NCI-H774 (cell line): Measurements from ENCODE around the gene NRXN2.

Source experiments
- DNase-seq: peaks from one replicate; lab custom pipeline; 2025; lab: John Stamatoyannopoulos, UW

Gene NRXN2

DNA sequence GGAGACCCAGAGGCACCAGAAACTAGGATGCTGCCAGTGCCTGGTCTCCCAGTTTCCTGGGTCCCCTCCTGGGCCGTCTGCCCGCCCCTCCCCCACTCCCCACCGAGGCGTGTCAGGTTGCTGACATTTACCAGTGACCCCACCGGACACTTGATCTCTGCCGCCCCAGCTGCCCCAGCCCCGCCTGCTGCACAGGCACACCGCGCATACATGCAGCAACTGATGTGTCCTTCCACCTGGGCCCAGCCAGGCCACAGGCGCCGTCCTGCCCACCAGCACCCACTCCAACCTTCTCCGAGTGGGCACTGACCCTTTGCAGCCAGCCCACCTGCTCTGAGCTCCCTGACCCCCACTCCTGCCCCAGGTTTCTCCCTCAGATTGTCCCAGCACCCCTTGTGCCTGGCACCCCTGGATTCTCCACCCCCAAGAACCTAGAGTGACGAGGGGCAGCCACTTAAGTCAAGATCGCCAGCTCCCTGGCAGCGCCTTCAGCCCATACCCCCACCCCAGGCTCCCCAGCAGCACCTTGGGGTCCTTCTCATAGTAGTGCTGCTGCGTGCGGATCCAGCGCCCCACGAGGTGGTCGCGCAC lies 36.2 kb upstream of the NRXN2 start:
- DNase-seq, result no peak

DNA sequence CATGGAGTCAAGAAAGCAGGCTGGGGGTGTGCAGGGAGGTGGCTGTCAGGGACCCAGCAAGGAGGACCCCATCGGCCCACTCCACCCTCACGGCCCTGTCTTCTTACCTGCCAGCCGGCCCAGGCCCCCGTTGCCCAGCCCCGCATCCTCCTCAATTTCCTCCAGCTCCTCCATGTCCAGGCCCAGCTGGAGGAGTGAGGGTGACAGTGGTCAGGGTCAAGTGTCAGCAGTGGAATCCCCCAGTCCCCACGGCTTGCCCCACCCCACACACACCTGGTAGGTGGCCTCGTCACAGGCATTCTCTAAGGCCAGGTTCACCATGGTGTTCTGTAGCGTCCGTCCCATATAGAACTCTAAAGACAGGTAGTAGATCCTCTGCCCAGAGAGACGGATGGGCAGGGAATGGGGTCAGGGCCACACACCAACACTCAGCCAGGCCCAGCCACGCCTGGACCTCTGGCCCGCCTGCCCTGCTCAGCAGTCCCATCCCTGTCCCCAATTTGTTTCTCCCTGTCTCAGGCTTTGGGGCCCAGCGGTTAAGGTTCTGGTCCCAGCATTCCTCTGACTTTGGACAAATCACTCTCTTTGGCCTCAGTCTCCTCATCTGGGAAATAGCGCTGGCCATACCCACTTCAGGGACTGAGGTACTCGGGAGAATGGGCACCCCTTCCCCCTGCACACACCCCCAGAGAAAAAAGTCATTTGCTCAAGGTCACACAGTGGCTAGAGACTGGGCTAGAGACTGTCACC lies 35.5 kb upstream of the NRXN2 start:
- no peak for DNase-seq

DNA sequence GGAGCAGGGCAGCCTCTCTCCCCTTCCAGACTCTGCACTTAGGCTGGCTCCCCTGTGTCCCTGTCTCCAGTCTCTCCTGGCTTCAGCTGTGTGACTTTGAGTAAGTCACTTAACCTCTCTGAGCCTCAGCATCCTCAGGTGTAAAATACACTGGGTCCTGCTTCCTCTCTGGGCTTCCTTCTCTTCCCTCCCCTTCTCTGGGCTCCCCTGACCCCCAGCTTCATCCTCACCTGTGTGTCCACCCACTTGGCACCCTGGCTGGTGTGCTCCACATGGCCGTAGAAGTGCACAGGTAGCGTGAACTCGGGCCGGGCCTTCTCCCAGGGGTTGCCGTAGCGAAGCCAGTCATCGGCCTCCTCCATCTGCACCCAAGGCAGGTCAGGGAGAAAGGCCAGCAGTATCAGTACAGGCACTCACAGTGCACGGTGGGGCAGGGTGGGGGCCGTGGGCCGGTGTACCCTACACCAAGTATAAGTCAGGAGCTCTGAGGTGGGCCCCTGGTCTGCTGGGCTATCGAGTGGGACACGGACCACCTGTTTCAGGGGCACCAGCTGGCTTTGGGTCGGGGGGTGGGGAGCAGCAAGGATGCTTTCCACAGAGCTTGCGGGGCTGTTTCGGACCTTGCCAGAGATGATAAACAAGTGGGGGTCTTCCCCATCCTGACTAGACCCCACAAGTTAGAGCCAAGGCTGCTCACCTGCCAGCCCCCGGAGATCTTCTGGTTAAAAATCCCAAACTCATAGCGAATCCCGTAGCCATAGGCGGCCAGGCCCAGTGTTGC lies 34.7 kb upstream of the NRXN2 start:
- no peak for DNase-seq

DNA sequence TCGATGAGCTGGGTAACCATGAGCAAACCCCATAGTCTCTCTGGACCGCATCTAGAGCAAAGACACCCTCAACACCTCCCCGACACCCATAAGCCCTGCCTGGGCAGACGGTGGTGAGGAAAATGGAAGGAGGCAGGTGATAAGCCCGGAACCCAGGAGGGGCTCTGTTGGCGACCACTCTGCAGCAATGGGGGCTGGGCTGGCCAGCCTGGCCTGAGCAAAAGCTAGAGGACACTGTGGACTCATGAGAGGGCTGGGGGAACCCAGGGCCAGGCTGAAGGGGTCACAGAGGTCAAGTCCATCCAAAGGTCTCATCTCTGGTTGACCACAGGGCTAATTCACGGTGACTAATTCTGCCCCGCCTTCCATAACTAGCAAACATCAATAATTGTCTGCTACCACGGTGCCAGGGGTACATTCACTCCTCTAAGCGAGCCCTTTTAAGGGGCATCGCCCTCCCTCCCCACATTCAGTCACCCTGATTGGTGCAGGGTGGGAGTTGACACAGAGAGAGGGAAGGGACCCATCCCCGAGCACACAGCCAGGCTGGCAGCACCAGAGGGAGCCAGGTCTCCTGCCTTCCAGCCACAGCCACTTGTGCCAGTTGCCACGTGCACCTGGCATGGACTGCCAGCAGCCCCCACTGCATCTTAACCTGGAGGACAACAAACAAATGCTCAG lies 32.8 kb upstream of the NRXN2 start:
- DNase-seq, result no peak

DNA sequence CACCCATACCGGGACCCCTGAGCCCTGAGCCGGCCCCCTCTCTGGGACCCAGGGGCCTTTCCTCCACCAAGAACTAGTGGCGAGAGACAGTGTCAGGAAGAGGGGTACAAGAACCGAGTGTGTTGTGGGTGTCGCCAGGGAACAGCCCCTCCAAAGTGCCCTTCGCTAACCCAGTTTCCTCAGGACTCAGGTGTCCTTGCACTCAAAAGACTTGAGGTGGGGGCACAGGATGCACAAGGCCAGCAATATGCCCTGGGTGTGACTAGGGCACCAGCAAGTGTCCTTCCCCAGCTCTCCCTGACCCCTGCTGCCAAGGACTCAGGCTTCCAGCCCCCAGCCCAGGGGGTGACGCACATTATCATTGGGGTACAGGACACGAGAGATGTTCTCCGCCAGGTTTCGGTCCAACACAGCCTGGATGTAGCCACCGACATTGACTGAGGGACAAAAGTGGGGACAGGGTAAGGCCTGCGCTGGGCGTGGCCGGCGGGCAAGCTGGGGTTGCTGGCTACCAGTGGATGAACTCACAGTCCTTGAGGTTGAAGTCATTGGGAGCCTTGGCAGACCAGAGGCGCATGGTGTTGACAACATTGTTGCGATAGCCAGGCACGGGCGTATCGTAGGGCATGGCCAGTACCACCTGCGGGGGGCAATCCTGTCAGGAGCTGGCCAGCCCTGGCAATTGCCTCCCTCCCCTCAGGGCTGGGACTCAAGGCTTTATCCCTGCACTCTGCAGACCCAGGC lies 32.1 kb upstream of the NRXN2 start:
- no peak for DNase-seq

DNA sequence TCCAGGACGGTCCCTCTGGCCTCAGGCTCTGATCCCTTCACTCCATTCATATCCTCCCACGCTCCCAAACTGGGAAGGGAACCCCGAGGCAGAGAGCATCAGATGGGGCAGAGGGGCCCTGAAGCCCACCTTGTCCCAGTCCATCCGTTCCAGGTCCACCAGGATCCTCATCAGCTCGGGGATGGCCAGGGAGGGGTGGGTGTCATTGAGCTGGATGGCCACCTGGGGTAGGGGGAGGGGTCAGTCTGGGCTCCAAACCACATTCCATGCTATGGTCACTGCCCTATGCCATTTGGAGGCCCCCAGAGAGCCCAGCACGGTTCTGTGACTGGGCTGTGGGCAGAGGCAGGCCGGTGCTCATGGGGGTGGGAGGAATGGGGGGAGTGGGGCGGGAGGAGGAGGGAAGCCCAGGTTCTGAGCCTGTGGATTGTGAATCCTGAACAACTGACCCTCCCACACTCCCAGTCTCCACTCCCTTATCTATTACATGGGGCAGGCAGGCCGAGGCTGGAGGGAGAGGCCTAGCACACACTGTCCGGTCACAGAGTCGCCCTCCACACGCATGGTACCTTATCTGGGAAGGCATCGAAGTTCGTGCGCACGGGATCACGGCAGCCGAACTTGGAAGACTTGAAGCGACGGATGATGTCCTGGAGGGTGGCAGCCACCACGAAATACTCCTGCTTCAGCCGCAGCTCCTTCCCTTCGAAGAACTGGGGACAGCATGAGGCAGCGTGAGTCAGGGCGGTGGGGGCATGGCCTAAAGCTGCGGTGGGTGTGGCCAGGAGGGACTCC lies 31.3 kb upstream of the NRXN2 start:
- no peak for DNase-seq

DNA sequence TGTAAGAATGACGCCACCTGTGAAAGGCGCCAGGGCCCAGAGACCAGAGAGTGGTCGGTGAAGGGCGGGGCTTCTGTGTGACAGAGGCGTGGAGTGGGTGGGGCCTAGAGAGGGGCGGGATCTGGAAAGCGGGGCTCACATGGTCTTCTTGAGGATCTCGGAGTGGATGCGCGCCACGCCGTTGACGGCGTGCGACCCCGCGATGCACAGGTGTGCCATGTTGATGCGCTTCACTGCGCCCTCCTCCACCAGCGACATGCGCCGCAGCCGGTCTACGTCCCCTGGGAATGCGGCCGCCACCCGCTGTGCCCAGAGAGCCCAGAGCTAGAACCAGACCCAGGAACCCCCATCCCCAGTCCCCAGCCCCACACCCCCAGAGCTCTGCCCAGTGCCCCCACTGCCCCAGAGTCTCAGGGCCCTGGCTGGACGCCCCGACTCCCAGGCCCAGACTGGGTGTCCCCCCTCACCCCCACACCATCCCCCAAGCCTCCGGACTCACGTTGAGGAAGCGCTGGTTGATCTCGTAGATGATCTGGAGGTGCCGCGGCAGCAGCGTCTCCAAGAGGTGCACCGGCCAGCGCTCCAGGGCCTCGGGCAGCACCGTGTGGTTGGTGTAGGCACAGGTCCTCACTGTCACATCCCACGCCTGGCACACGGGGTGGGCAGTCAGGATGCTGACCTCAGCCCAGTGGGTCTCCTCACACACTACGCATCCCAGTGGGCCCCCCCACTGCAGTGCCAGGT lies 30.6 kb upstream of the NRXN2 start:
- no peak for DNase-seq

DNA sequence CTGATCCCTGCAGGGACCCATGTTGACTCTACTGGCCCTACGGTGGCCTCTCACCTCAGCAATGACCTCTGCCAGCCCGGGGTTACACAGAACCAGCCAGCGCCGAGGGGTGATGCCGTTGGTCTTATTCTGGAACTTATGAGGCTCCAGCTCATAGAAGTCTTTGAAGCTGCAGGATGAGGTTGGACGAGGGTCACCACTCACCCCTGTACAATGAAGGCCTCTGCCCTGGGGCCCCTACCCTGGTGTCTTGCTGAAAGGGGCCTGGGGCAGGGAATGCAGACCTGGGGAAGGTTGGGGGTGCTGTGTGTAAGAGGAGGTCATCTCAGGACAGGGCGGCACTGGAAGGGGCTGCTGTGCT lies 30.0 kb upstream of the NRXN2 start:
- DNase-seq, result no peak

DNA sequence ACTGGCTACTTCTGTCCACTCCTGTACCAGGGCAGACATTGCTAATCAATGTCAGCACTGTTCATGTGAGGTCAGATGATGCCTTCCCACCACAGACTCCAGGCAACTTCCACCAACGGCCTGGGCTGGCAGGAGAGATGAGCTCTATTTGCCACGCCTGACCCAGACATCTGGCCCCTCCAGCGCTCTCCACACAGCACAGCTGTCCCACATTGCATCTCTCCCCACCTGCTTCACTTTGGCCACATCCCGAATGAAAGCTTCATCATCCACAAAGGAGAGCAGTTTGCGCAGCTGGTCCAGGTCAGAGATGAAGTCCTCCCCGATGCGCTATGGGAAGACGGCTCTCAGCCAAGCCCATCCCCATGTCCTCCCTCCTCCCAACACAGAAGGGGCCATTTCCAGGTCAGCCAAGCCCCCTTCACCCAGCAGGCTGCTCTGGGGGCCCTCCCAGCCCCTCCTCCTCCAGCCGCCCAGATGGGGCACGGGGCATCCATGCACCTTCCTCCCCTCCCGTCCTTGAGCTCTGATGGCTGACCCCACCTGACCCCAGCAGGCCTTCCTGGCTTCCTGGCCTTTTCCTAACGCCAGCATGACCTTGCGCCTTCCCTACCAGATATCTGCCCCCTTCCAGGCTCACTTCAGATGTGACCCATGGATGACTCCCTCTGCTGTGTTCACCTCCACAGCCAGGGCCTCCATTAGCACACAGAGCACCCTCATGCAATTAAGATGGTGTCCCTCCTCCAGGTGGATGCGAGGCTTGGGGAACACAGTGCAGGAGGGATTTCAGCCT lies 29.4 kb upstream of the NRXN2 start:
- no peak for DNase-seq

DNA sequence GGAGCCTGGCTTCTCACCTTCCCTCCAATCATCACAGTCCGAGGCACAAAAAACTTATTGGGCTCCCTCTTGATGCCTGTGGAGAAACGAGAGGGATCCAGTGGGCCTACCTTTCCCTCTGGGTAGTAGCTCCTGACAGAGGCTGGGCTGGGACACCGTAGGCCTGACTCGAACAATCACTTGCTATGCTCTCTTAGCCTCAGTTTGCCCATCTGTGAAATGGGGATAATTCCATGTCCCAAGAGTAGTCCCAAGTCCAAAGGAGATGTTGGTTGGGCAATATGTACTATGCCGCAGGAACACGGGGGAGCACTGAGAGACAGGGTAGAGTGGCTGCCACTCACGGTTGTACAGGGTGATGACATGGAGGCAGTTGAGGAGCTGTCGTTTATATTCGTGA lies 28.6 kb upstream of the NRXN2 start:
- DNase-seq, result no peak

DNA sequence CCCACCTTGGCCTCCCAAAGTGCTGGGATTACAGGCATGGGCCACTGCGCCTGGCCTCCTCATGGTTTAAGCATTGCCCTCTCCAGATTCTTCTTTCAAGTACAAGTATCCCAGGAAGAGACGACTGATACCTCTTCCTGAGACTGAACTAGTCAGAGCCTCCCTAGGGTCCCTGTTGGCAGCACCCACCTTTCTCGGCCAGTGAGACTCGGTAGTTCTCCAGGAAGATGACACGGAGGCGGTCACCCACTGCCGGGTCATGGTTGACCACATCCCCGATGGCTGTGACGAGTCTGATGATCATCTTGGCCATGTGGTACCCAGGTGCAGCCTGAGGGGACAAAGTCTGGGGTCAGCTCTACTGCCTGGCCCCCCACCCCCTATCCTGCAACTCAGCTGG lies 28.1 kb upstream of the NRXN2 start:
- DNase-seq, result no peak

DNA sequence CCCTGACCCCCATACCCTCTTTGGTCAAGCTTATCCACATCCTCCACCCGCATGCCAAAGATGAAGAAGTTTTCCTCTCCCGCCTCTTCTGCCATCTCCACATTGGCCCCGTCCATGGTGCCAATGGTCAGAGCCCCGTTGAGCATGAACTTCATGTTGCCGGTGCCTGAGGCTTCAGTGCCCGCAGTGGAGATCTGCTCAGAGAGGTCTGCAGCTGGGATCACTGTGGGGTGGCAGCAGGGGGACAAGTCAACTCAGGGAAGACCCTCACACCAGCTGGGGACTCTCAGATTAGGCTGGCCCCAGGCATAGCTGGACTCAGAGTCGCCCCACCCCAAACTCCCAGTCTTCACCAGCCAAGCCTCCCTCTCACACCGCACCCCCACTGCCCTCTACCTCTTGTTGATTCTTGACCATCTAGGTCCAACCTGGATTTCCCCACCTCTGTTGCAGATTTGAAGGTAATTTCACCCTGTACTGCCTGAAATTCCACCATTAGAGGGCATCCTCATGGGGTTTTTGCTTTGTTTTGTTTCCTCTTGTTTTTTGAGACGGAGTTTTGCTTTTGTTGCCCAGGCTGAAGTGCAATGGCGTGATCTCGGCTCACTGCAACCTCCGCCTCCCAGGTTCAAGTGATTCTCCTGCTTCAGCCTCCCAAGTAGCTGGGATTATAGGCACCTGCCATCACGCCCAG lies 27.5 kb upstream of the NRXN2 start:
- no peak for DNase-seq

DNA sequence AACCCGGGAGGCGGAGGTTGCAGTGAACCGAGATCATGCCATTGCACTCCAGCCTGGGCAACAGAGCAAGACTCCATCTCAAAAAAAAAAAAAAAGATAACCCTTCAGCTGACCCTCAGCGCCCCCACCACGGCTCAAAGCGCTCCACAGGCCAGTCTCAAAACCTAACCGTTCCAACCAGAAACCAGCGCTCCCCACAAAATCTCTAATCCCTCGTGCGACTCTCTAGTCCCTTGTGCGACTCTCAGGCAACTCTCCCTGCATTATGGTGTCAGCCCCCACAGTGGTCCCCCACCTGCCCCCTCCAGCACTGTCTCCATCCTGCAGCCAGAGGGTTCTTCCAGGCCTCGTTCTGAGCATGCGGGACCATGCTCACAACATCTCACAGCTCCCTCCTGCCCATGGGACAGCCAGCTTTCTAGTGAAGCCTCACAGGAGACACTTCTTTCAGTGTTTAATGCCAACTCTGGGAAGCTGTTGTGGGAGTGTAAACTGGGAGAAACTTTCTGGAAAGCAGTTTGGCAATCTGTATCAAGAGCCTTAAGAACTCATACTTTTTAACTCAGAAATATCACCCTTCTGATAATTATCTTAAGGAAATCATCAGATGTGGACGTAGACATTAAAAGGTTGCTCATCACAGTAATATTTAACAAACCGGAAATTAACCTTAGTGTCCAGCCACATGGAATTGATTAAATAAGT lies 25.1 kb upstream of the NRXN2 start:
- no peak for DNase-seq

DNA sequence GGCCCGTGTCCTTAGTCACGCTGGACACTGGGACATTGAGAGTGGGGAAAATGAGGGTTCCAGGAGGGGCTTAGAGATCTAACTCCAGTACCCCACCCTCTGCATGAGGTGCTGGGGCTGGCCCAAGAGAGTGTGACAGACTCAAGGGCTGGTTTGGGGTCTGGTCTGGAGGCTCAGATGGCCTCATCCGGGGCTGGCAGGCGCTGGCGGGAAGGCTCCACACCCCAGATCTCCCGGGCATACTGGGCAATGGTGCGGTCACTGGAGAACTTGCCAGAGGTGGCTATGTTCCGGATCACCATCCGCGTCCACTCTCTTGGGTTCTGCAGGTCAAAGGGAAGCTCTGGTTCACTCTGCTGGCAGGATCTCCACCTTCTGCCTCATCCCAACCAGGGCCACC lies 23.5 kb upstream of the NRXN2 start:
- DNase-seq, result no peak

DNA sequence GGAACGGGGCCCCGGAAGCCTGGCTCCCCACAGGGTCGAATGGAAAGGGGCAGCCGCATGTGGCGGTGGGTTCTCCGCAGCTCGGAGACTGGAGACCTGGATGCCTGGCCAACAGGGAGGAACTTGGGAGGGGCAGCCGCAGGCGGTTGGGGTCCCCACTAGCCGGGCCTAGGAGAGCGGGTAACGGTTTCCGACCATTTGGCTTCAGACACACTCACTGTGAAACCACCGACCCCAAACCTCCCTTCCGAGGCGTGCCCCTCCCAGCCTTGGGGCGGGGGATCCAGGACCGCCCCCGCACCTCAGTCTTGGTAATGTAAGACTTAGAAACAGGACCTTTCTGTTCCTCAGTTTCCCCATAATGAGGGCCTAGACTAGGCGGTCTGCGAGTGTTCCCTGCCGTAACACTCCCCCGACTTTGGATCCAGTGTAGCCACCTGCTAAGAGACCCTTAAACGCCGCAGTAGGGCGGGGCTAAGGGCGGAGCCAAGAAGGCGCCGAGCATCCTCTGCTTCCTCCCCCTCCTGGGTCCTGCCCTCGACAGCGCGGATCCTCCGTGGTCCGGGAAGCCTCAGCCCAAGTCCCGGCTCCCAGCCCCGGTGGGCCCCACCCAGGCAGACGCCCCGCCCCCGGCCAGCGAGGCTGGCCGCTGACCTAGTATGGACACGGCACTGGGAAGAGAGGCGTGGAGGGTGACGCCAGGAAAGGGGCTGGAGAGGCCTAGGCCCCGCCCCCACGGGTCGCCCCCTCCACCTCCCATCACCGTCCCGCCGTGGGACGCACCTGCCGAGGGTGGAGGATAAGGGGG lies 22.7 kb upstream of the NRXN2 start:
- no peak for DNase-seq

DNA sequence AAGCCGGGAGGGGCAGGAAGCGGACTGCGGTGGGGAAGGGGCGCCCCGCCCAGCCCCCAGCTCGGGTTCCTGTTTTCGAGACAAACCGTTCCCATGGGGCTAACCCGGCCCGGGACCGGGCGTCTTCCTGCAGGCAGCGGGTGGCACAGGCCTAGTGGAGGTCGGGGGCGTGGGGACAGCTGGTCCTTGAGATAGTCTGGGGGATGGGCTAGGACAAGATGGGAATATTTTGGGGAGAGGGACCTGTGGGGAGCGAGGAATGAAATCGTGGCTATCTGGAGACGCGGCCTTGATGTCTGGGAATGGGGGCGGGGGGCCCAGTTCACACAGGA lies 22.2 kb upstream of the NRXN2 start:
- no peak for DNase-seq

DNA sequence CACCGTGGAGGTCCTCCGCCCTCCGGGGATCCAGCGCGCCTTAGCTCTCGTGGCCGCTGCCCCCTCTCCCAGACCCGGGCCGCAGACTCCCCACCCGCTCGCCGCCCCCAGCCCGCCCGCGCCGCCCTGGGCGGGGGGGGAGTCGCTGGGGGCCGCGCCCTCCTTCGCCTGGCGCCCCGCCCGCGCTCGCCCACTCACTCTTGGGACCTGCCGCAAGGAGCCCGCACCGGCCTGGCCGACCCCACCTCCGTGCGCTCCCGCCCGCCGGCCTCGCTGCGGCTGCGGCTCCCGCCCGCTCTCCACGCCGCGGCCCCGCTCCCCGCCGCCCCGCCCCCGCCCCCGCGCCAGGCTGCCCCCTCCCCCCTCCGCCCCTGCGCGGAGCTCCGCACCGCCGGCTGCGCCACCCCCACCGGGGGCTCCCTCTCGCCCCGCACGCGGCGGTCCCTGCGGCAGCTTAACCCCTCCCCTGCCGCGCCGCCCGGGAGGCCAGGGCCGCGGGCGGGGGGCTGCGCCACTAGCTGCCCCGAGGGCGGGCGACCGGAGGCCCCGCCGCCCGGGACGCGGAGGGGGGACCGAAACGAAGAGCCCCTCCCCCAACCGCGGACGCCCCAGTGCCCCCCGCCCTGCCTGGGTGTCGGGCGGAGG lies 21.7 kb upstream of the NRXN2 start:
- no peak for DNase-seq
